Measurements from ENCODE around the gene CRIP2. TPM values are rescaled to one million over a fixed set of nuclear protein-coding genes. Genes with fewer than 3 reads are reported as not detected.
A peak's percentile ranks its signal among the peaks of the same experiment; 100 is the strongest.

CRIP2 gene
- polyA plus RNA-seq, 1 donor (not counting 4 experiments of a cell fraction or from before 2014, with no cell fraction given), result 4.8 TPM

GRCh38 chr14:105487449-105487985 is 12.9 kb downstream of the CRIP2 start:
- dilution Hi-C loops (cut with MboI; ENCODE audit: extremely low pct_ligation_motif_present, low sequenced_read_pairs), result no loop called here
- H3K36me3 ChIP-seq (ENCODE audit: control insufficient read depth in 2 of 2, extremely low read depth in 1 of 2, insufficient read depth in 2 of 2, low read length in 2 of 2), result no peaks in the 10 kb centered on the region
- no peak overlapping the region for H3K9ac ChIP-seq (ENCODE audit: control insufficient read depth, extremely low read depth, insufficient read depth, low read length)
- H3K79me2 ChIP-seq (ENCODE audit: control insufficient read depth, insufficient read depth, low read length), result no peaks in the 10 kb centered on the region
- no peak overlapping the region for H2AFZ ChIP-seq (ENCODE audit: control insufficient read depth, low read length)
- no peak overlapping the region for H3K27ac ChIP-seq (ENCODE audit: control insufficient read depth, insufficient read depth, low read length)
- no peak for TF ChIP-seq CTCF (optimal IDR thresholded peaks at IDR 0.05 in 1 of 3, IDR thresholded peaks at IDR 0.05 in 1 of 3, conservative IDR thresholded peaks at IDR 0.05 in 1 of 3; ENCODE audit: extremely low read depth in 1 of 3, insufficient read depth in 2 of 3, low read length in 3 of 3)
- TF ChIP-seq EZH2 (IDR thresholded peaks at IDR 0.05; ENCODE audit: low read length), result no peak
- peaks cover 28% of the 10 kb centered on the region for H3K4me1 ChIP-seq (ENCODE audit: control insufficient read depth, extremely low read depth, insufficient read depth, low read length)
- H3K9me1 ChIP-seq (ENCODE audit: control insufficient read depth, extremely low read depth, insufficient read depth, low read length), result no peaks in the 10 kb centered on the region
- FAIRE-seq (no peak), DNase-seq (ENCODE audit: low read depth, low spot score) (no peak)
- H3K27me3 ChIP-seq (ENCODE audit: control insufficient read depth, extremely low read depth, insufficient read depth, low read length), result peaks cover 35% of the 10 kb centered on the region
- peak overlapping the region; percentile 48 for H3K4me2 ChIP-seq (ENCODE audit: control insufficient read depth, extremely low read depth, insufficient read depth, low read depth, low read length)
- H3K4me3 ChIP-seq (ENCODE audit: control insufficient read depth in 2 of 3, extremely low read depth in 1 of 3, insufficient read depth in 2 of 3, low read depth in 1 of 3, low read length in 3 of 3), result peak overlapping the region in 1 of 3 experiments; percentile 7
- H4K20me1 ChIP-seq (ENCODE audit: control insufficient read depth, extremely low read depth, insufficient read depth, low read length), result peaks cover 5% of the 10 kb centered on the region
- H3K9me3 ChIP-seq (ENCODE audit: control insufficient read depth, low read depth, low read length), result no peaks in the 10 kb centered on the region

- dilution Hi-C loops (cut with MboI; ENCODE audit: extremely low pct_ligation_motif_present, low sequenced_read_pairs), result no loop called here
- H3K9ac ChIP-seq (ENCODE audit: control insufficient read depth, extremely low read depth, insufficient read depth, low read length), result no peak overlapping the region
Observed at GRCh38 chr14:105487986-105488777, 13.6 kb downstream of the CRIP2 start.

More at GRCh38 chr14:105487986-105488777, 13.6 kb downstream of the CRIP2 start:
- FAIRE-seq, result no peak
- Histone ChIP-seq H3K79me2 (ENCODE audit: control insufficient read depth, insufficient read depth, low read length) (no peaks in the 10 kb centered on the region), H2AFZ (ENCODE audit: control insufficient read depth, low read length) (no peak overlapping the region), H4K20me1 (ENCODE audit: control insufficient read depth, extremely low read depth, insufficient read depth, low read length) (peaks cover 5% of the 10 kb centered on the region), H3K27me3 (ENCODE audit: control insufficient read depth, extremely low read depth, insufficient read depth, low read length) (peaks cover 35% of the 10 kb centered on the region), H3K9me3 (ENCODE audit: control insufficient read depth, low read depth, low read length) (no peaks in the 10 kb centered on the region), H3K9me1 (ENCODE audit: control insufficient read depth, extremely low read depth, insufficient read depth, low read length) (no peaks in the 10 kb centered on the region), H3K36me3 (ENCODE audit: control insufficient read depth in 2 of 2, extremely low read depth in 1 of 2, insufficient read depth in 2 of 2, low read length in 2 of 2) (peaks cover 0 to 1% of the 10 kb centered on the region in 2 experiments), H3K4me3 (ENCODE audit: control insufficient read depth in 2 of 3, extremely low read depth in 1 of 3, insufficient read depth in 2 of 3, low read depth in 1 of 3, low read length in 3 of 3) (no peak overlapping the region), H3K27ac (ENCODE audit: control insufficient read depth, insufficient read depth, low read length) (no peak overlapping the region), H3K4me2 (ENCODE audit: control insufficient read depth, extremely low read depth, insufficient read depth, low read depth, low read length) (no peak overlapping the region), H3K4me1 (ENCODE audit: control insufficient read depth, extremely low read depth, insufficient read depth, low read length) (peaks cover 21% of the 10 kb centered on the region)
- DNase-seq (ENCODE audit: low read depth, low spot score), result no peak
- TF ChIP-seq EZH2 (IDR thresholded peaks at IDR 0.05; ENCODE audit: low read length), result no peak
- no peak for TF ChIP-seq CTCF (optimal IDR thresholded peaks at IDR 0.05 in 1 of 3, IDR thresholded peaks at IDR 0.05 in 1 of 3, conservative IDR thresholded peaks at IDR 0.05 in 1 of 3; ENCODE audit: extremely low read depth in 1 of 3, insufficient read depth in 2 of 3, low read length in 3 of 3)

All from keratinocyte (primary cell).